Measurements from ENCODE around the gene TGFBR2.

TGFBR2 gene

GRCh38 chr3:30737743-30738499 is 131.5 kb downstream of the TGFBR2 start:
- no peaks in the 10 kb centered on the region for H3K27me3 ChIP-seq (replicated peaks)
- H3K36me3 ChIP-seq (replicated peaks), result no peaks in the 10 kb centered on the region
- TF ChIP-seq CTCF (IDR thresholded peaks at IDR 0.05; ENCODE audit: low read depth, low read length, missing control alignments), result no peak
- in situ Hi-C loops (cut with HindIII; ENCODE audit: low pct_ligation_motif_present, low sequenced_read_pairs), result no loop called here
- H3K27ac ChIP-seq, result no peak overlapping the region
- no peak overlapping the region for H3K4me3 ChIP-seq (ENCODE audit: low read depth, low read length)
- no peak for DNase-seq

DNA sequence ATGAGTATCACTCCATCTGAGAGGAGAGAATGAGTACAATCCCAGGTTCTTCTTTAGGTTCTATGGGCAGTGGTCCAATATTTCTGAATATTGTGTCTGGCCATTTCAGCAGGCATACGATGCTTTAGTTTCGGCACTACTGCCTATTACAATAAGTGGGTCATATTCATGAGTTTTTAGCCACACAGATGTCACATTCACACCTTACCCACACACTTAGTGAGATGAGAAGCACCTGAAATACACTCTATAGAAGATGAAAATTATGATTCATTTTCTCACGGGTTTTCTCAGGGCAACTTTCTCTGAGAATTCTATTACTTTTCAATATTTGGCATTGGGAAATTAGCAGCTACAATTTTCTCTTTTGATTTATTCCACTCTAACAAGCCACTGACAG is 132.2 kb downstream of the TGFBR2 start:
- H3K27ac ChIP-seq, result no peak overlapping the region
- TF ChIP-seq CTCF (IDR thresholded peaks at IDR 0.05; ENCODE audit: low read depth, low read length, missing control alignments), result no peak
- H3K4me3 ChIP-seq (ENCODE audit: low read depth, low read length), result no peak overlapping the region
- H3K36me3 ChIP-seq (replicated peaks), result no peaks in the 10 kb centered on the region
- in situ Hi-C loops (cut with HindIII; ENCODE audit: low pct_ligation_motif_present, low sequenced_read_pairs), result no loop called here
- no peak for DNase-seq
- no peaks in the 10 kb centered on the region for H3K27me3 ChIP-seq (replicated peaks)

DNA sequence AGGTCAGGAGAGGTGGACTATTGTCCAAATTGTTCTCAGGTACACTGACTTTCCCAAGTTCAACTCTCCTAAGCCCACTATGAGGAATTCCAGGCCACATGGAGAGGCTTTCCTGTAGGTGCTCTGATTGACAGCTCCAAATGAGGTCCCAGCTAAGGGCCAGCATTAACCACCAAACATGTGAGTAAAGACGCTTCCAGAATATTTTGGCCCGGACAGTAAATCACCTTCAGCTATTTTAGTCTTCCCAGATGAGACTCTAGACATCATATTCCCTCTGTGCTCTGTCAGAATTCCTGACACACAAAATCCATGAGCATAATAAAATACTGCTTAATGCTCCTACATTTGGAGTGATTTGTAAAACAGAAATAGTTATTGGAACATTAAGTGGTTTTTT is 135.5 kb downstream of the TGFBR2 start:
- Histone ChIP-seq H3K36me3 (replicated peaks) (no peaks in the 10 kb centered on the region), H3K27ac (no peak overlapping the region), H3K27me3 (replicated peaks) (no peaks in the 10 kb centered on the region), H3K4me3 (ENCODE audit: low read depth, low read length) (no peak overlapping the region)
- no peak for TF ChIP-seq CTCF (IDR thresholded peaks at IDR 0.05; ENCODE audit: low read depth, low read length, missing control alignments)
- DNase-seq, result no peak
- in situ Hi-C loops (cut with HindIII; ENCODE audit: low pct_ligation_motif_present, low sequenced_read_pairs), result no loop called here

GRCh38 chr3:30742796-30743619 is 136.6 kb downstream of the TGFBR2 start:
- Histone ChIP-seq H3K27ac (no peak overlapping the region), H3K4me3 (ENCODE audit: low read depth, low read length) (no peak overlapping the region), H3K36me3 (replicated peaks) (no peaks in the 10 kb centered on the region), H3K27me3 (replicated peaks) (no peaks in the 10 kb centered on the region)
- TF ChIP-seq CTCF (IDR thresholded peaks at IDR 0.05; ENCODE audit: low read depth, low read length, missing control alignments), result no peak
- no peak for DNase-seq
- in situ Hi-C loops (cut with HindIII; ENCODE audit: low pct_ligation_motif_present, low sequenced_read_pairs), result no loop called here
